Body of pancreas (tissue), 4 donors: ENCODE measurements around the gene DLG1.

Experiments used
- CTCF ChIP-seq, 7 experiments: fragments of 450-650 bp in 4 of 7; fragments of 200-600 bp in 3 of 7; sonication (generic) in 3 of 7; IDR thresholded peaks; one replicate each; pipeline ENCODE4 v1.5.1; 2016 to 2019; ENCODE audit warnings: antibody characterized with exemption in 7 of 7
- POLR2A ChIP-seq, 3 donors: fragments of 450-650 bp; IDR thresholded peaks; one replicate each; pipeline ENCODE4 v1.6.1; 2016; ENCODE audit warnings: antibody characterized with exemption in 3 of 3, mild to moderate bottlenecking in 2 of 3

- TF ChIP-seq CTCF (IDR thresholded peaks at IDR 0.05), result no peak
- TF ChIP-seq POLR2A (IDR thresholded peaks at IDR 0.05), result no peak
Measured at GRCh38 chr3:197124713-197125112, 173.7 kb downstream of the DLG1 start.
